PFSK-1 (cell line): ENCODE results near the gene TTC39B.

Experiments
- POLR2AphosphoS5 ChIP-seq: IDR thresholded peaks from 2 replicates; pipeline ENCODE4 v1.6.1; 2012; ENCODE audit warnings: low read depth, mild to moderate bottlenecking, control low read depth, low read length, moderate library complexity
- REST ChIP-seq, 2 experiments: IDR thresholded peaks; 2 replicates each; pipeline versions ENCODE4 v1.6.1 to v1.8.0; 2011 to 2012; ENCODE audit warnings: low read depth in 2 of 2, low read length in 2 of 2, control low read depth in 1 of 2, inconsistent platforms in 1 of 2, mild to moderate bottlenecking in 1 of 2, moderate library complexity in 1 of 2; ENCODE audit not compliant: insufficient read depth in 1 of 2
- SIN3A ChIP-seq: IDR thresholded peaks from 2 replicates; pipeline ENCODE4 v1.6.1; 2012; ENCODE audit warnings: mild to moderate bottlenecking, low read length, moderate library complexity, borderline replicate concordance; ENCODE audit not compliant: insufficient read depth
- TAF1 ChIP-seq: IDR thresholded peaks from 2 replicates; pipeline ENCODE4 v1.6.1; 2012; ENCODE audit warnings: low read length, control low read depth, borderline replicate concordance; ENCODE audit not compliant: insufficient read depth

GRCh38 chr9:15137089-15137488, 169.9 kb downstream of the TTC39B start:
- no peak for TF ChIP-seq SIN3A
- TF ChIP-seq POLR2AphosphoS5: no peak
- TF ChIP-seq REST (IDR thresholded peaks at IDR 0.05; ENCODE audit: insufficient read depth in 1 of 2, low read depth in 2 of 2, low read length in 2 of 2): no peak
- no peak for TF ChIP-seq TAF1
